Activated naive CD8-positive, alpha-beta T cell (primary cell): Measurements from ENCODE around the gene FGF4.

Source experiments
- H3K27ac Mint-ChIP-seq: one replicate; pipeline ENCODE4 v1.8.0; 2021; ENCODE audit warnings: mixed read lengths
- H3K27me3 Mint-ChIP-seq: one replicate; pipeline ENCODE4 v1.8.0; 2021; ENCODE audit warnings: mixed read lengths
- H3K36me3 Mint-ChIP-seq: one replicate; pipeline ENCODE4 v1.8.0; 2021; ENCODE audit warnings: mixed read lengths
- H3K4me1 Mint-ChIP-seq: one replicate; pipeline ENCODE4 v1.8.0; 2021; ENCODE audit warnings: low read depth, mixed read lengths
- H3K4me3 Mint-ChIP-seq: one replicate; pipeline ENCODE4 v1.8.0; 2021; ENCODE audit warnings: mild to moderate bottlenecking, mixed read lengths
- H3K9me3 Mint-ChIP-seq: one replicate; pipeline ENCODE4 v1.8.0; 2021; ENCODE audit warnings: low read depth, mixed read lengths

FGF4 gene

DNA sequence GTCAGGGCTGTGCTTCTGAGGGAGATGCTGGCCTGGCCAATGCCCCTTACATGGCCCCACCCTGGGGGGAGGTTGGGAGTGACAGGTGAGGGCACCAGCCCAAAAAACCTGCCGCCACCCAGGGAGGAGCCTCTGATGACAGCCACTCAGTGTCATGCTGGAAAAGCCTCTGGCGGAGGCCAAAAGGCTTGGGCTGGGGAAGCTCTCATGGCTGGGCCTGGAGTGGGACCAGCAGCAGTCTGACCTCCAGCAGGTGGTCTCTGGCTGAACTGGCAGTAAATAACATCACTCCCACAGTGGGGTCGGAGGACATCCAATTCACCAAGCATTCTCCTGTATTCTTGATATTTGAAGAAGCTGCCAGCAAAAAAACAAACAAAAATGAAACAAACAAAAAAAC, 24.0 kb upstream of the FGF4 start:
- no peaks in the 10 kb centered on the region for H3K36me3 Mint-ChIP-seq
- peaks cover 2% of the 10 kb centered on the region for H3K27me3 Mint-ChIP-seq
- no peak overlapping the region for H3K27ac Mint-ChIP-seq
- H3K4me1 Mint-ChIP-seq = no peaks in the 10 kb centered on the region
- no peaks in the 10 kb centered on the region for H3K9me3 Mint-ChIP-seq
- H3K4me3 Mint-ChIP-seq = no peak overlapping the region

DNA sequence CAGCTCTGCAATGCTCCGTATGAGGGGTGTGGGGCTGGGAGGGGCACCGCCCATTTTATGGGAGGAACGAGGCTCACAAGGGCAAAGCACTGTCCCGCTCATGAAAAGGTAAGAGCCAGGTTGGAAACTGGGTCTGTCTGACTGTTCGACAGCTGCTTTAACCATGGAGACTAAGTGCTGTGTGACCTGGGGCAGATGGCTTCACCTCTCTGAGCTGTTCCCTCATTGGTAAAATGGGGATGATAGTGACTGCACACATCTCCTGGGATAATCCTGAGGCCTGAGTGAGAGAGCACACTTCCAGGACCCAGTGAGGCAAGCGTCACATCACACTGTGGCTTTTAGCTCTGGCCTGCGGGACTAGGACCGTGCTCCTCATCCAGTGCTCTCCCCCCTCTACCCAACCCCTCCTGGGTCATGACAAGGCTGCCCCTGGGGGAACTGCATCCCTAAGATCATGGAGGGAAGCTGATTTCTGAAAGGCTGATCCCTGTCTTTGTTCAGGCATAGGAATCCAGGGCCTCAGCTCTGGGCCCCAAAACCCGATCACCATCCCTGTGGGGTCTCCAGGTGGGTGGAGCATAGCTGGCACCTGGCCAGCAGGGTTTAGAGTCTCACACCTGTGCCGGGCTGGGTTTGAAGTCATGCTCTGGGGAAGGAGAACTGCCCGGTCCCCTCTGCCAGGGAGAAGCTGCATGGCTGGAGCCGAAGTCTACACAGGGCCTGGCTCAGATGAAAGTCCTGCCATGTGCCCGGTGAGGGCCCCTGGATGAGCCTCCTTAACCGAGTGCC, 22.8 kb upstream of the FGF4 start:
- H3K4me1 Mint-ChIP-seq = no peaks in the 10 kb centered on the region
- H3K36me3 Mint-ChIP-seq = no peaks in the 10 kb centered on the region
- H3K27ac Mint-ChIP-seq = no peak overlapping the region
- H3K27me3 Mint-ChIP-seq = peaks cover 2% of the 10 kb centered on the region
- no peaks in the 10 kb centered on the region for H3K9me3 Mint-ChIP-seq
- H3K4me3 Mint-ChIP-seq = no peak overlapping the region

DNA sequence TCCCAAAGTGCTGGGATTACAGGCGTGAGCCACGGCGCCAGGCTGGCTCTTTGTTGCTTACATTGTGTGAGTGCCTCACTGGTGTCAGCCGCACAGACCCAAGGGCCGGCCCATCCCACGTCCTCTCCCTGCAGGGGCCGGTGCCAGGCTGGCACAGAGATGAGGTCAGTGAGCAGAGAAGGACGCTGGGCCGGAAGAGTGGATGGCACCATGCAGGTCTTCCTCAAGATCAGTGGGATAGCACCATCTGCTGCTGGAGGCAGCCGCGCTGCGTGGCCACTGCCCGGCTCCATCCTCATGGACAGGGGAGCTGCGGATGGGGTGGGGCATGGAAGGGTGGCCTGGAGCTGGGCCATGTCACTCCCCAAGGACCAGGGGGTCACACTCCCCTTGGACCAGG, 22.0 kb upstream of the FGF4 start:
- H3K27me3 Mint-ChIP-seq = no peaks in the 10 kb centered on the region
- H3K4me3 Mint-ChIP-seq = no peak overlapping the region
- no peaks in the 10 kb centered on the region for H3K9me3 Mint-ChIP-seq
- H3K36me3 Mint-ChIP-seq = no peaks in the 10 kb centered on the region
- no peaks in the 10 kb centered on the region for H3K4me1 Mint-ChIP-seq
- no peak overlapping the region for H3K27ac Mint-ChIP-seq

DNA sequence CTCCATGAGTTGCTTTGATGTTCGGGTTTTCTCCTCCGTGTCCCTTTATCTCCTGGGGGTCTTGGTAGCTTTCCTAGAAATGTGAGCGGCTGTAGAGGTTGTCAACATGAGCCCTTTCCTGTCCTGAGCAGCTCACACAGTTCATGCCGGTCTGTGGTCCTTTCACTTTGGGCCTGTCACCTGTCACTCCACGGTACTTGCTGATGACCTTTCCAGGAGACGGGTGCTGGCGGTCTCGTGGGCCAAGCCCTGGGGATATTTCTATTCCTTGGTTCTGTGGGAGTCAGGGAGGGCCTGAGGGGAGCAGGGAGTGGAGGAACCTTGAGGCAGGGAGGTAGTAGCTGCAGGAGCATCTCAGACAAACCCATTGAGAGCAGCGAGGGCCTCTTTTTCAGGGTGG, 20.9 kb upstream of the FGF4 start:
- H3K27me3 Mint-ChIP-seq = no peaks in the 10 kb centered on the region
- H3K4me1 Mint-ChIP-seq = no peaks in the 10 kb centered on the region
- H3K36me3 Mint-ChIP-seq = no peaks in the 10 kb centered on the region
- no peak overlapping the region for H3K4me3 Mint-ChIP-seq
- no peak overlapping the region for H3K27ac Mint-ChIP-seq
- no peaks in the 10 kb centered on the region for H3K9me3 Mint-ChIP-seq

DNA sequence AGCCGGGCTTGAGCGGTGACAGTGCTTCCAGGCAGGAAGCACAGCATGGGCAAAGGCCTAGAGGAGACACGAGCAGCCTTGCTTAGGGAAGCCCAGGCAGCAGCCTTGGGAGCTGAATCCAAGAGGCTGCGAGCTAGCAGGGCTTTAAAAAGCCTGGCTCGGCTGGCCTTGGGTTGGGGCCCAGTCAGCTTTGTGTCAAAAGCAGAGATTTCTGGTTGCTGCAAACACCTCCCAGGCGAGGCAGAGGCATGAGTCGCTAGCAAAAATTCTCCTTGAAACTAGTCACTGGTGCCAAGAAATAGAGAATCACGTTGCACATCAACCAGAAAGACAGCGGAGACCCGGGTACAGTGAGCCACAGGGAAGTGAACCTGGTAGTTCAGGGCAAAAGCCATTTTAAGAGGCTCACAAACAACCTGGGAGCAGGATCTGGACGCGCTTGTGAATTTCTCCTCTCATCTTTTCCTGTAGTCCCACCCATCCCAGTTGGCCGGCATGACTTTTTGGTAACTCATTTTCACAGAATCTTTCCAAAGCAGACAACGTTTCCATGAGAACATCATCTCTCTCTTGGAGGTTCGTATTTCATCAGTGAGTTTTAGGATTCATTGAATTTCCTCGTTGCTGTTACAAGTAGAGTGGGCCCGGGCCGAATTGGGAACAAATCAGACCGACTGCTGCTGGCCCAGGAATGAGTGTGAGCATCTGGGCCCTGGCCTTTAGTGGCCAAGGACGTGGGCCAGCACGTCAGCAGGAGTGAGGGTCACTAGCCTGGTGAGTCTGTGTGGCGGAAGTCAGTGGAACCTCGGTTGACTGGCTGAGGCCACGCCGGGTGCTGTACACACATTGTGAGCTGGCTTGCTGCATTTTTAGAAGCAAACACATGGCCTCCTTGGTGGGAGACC, 16.4 kb upstream of the FGF4 start:
- Mint-ChIP-seq H3K27ac (no peak overlapping the region), H3K27me3 (no peaks in the 10 kb centered on the region), H3K4me1 (no peaks in the 10 kb centered on the region), H3K4me3 (no peak overlapping the region), H3K36me3 (no peaks in the 10 kb centered on the region), H3K9me3 (no peaks in the 10 kb centered on the region)

DNA sequence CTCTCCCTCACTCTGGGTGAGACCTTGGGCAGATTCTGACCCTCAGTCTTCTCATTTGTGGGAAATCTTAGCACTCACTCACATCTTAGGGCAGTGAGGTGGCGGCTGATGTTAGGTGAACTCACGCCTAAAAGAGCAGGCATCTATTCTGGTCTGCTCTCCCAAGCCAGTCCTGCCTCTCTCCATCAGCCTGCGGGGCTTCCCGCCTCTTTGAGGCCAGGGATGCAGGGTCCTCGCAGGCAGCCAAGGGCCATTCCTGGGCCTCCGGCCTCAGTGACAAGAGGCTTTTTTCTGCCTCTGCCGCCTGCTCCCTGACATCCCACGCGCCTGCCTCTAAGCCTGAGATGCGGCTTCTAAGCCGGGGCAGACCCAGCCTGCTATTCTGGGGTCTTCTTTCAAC, 13.8 kb upstream of the FGF4 start:
- Mint-ChIP-seq H3K36me3 (no peaks in the 10 kb centered on the region), H3K27ac (no peak overlapping the region), H3K4me3 (no peak overlapping the region), H3K27me3 (no peaks in the 10 kb centered on the region), H3K9me3 (no peaks in the 10 kb centered on the region), H3K4me1 (no peaks in the 10 kb centered on the region)

DNA sequence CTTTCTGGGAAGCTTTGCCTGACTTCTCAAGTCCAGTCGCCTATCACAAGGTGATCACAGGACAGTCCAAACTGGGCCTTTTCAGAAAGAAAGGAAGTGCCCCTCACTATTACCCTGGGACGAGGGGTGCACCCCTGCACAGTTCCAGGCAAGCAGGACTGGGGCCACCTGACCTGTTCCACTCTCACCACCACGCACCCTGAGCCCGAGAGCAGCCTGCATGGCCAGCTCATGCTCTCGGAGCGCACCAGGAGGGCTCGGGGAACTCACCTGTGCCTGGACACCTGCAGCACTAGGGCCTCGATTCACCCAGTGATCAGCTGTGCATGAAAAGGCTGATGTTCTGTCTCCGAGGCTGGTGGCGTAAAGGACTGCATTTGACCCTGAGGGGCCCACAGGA, 12.8 kb upstream of the FGF4 start:
- no peaks in the 10 kb centered on the region for H3K9me3 Mint-ChIP-seq
- no peaks in the 10 kb centered on the region for H3K36me3 Mint-ChIP-seq
- H3K4me1 Mint-ChIP-seq = no peaks in the 10 kb centered on the region
- H3K27ac Mint-ChIP-seq = no peak overlapping the region
- H3K4me3 Mint-ChIP-seq = no peak overlapping the region
- peaks cover under 1% of the 10 kb centered on the region for H3K27me3 Mint-ChIP-seq

DNA sequence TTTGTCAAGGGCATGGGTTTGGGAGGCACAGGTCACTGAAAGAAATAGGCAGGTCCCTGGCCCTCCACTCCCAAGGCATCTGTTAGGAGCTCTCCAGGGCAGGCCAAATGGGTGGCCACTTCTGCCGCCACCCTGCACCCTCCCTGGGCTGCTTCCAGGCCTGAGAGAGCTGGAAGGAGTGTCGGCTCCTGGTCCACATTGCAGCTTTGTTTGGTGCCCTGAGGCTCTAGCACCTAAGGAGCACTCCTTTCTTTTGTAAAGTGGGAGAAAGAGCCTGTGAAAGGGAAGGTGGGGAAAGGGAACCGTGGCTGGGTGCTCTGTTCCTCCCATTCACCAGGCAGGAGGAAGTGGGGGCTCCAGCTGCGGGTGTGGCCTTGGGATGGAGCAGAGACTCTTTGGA, 12.3 kb upstream of the FGF4 start:
- Mint-ChIP-seq H3K4me1 (no peaks in the 10 kb centered on the region), H3K4me3 (no peak overlapping the region), H3K9me3 (no peaks in the 10 kb centered on the region), H3K27ac (no peak overlapping the region), H3K36me3 (no peaks in the 10 kb centered on the region), H3K27me3 (peaks cover 2% of the 10 kb centered on the region)

DNA sequence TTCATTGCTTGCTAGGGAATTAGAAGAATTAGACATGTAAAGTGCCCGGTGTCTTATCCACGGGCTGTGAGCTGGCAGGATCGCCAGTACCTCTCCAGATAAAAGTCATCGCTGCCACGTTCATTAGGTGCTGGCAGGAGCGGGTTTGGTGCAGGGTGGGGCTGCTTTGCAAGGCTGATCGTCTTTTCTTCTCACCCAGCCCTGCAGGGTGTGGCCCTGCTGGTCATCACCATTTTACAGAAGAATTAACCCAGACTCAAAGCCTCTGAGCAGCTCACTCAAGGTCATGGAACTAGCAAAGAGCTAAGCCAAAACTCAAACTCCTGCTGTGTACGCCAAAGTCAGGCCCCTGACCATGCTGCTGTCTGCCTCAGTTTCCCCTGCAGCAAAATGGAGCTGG, 6.1 kb upstream of the FGF4 start:
- H3K4me3 Mint-ChIP-seq = no peak overlapping the region
- no peaks in the 10 kb centered on the region for H3K36me3 Mint-ChIP-seq
- H3K9me3 Mint-ChIP-seq = no peaks in the 10 kb centered on the region
- H3K27ac Mint-ChIP-seq = no peak overlapping the region
- H3K27me3 Mint-ChIP-seq = peaks cover 7% of the 10 kb centered on the region
- H3K4me1 Mint-ChIP-seq = no peaks in the 10 kb centered on the region

DNA sequence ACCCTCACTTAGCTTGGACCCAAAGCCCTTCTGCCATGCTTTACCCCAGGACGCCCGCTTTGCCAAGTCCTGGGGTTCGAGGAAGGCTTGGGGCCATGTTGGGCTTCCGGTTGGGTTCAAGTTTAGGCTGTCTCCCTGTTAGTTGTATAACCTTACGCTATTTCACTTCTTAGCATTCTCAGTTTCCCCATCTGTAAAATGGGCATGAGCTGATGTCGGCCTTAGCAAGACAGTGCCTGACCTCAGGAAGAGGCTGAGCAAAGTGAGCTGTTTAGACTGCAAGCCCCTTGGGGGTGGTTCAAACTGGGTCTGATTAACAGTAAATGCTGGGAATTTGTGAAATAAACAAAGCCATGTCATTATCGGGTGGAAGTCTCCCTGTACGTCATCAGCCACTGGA, 3.2 kb upstream of the FGF4 start:
- no peaks in the 10 kb centered on the region for H3K4me1 Mint-ChIP-seq
- H3K9me3 Mint-ChIP-seq = no peaks in the 10 kb centered on the region
- H3K27ac Mint-ChIP-seq = no peak overlapping the region
- H3K4me3 Mint-ChIP-seq = no peak overlapping the region
- H3K27me3 Mint-ChIP-seq = peaks cover 7% of the 10 kb centered on the region
- H3K36me3 Mint-ChIP-seq = no peaks in the 10 kb centered on the region

DNA sequence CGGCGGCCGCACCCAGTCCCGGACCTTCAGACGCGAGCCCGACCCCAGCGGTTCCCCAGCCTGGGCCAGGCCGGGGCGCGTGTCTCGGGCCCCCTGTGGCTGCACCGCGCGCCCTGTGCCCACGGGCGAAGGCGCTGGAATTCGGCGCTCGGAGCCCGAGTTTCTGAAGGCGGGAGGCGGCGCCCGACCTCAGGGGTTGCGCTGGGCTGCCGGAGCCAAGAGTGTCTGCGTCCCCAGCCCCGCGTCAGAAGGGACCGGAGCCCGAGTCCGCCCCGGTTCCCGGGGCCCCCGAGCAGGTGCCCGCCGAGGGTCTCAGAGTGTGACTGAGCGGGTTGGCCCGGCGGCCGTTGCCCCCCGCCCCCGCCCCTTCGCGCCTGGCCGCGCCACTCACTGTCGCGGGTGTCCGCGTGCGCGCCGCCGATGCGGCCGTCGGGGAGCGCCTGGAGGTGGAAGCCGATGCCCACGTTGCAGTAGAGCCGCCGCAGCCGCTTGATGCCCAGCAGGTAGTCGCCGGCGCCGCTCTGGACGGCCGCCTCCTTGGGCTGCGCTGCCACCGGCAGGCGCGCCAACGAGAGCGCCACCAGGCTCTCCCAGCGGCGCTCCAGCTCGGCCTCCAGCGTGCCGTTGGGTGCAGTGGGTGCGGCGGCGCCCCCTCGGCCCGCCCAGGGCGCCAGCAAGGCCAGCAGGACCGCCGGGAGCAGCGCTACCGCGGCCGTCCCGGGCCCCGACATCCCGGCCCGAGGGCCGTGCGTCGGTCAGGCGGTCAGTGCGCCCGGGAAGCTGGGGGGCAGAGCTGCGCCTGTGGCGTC, 583 bp downstream of the FGF4 start:
- H3K36me3 Mint-ChIP-seq = no peaks in the 10 kb centered on the region
- no peaks in the 10 kb centered on the region for H3K9me3 Mint-ChIP-seq
- H3K4me3 Mint-ChIP-seq = no peak overlapping the region
- no peaks in the 10 kb centered on the region for H3K4me1 Mint-ChIP-seq
- H3K27ac Mint-ChIP-seq = no peak overlapping the region
- peaks cover 12% of the 10 kb centered on the region for H3K27me3 Mint-ChIP-seq

DNA sequence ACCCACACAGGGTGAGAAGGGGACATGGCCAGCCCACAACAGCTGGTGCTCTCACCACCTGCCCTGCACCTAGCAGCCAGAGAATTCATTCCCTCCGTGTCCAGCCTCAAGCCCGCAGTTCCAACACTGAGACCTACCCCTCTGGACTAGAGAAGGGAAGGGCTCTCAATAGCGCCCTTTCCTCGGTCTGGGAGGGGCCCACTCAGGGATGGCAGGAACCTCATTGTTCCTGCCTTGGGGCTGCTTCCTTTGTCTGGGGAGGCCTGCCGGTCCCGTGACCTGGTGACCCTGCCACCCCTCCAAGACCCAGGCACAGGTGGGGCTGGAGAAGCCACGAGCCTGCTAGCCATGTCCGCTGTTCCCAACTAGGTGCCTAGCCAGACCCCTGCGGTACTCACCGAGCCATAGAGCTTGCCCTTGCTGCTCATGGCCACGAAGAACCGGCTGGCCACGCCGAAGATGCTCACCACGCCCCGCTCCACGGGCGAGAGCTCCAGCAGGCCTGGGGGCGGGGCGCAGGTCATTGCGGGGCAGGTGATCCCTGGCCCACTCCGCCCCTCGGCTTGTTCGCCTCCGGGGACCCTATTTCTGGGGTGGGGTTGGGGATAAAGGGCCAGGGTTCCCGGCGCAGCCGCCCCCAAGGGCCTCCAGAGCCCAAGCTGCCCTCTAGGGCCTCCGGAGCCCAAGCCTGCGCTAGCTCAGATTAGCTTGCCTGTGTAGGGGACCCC, 1.4 kb downstream of the FGF4 start:
- no peaks in the 10 kb centered on the region for H3K36me3 Mint-ChIP-seq
- H3K9me3 Mint-ChIP-seq = no peaks in the 10 kb centered on the region
- no peak overlapping the region for H3K4me3 Mint-ChIP-seq
- H3K27ac Mint-ChIP-seq = no peak overlapping the region
- H3K4me1 Mint-ChIP-seq = no peaks in the 10 kb centered on the region
- H3K27me3 Mint-ChIP-seq = peaks cover 15% of the 10 kb centered on the region

DNA sequence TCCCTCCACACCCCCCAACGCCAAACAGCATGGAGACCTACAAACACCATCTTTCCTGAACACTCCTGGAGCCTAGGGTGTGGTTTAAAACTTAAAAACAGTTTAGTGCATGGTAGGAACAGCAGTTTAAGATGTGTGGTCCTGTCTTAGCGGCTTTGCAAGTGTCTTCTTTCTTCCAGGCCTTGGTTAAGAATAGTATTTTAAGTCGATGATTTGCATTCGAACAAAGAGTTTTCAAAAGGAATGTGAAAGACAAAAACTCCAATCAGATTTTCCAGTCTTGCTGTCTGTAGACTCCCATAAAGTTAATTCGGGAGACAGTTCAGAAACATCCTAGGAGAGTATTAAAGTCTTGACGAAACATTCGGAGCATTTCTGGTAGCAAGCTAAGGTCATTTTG, 3.7 kb downstream of the FGF4 start:
- Mint-ChIP-seq H3K4me3 (no peak overlapping the region), H3K27me3 (peaks cover 10% of the 10 kb centered on the region), H3K4me1 (no peaks in the 10 kb centered on the region), H3K36me3 (no peaks in the 10 kb centered on the region), H3K27ac (no peak overlapping the region), H3K9me3 (no peaks in the 10 kb centered on the region)

DNA sequence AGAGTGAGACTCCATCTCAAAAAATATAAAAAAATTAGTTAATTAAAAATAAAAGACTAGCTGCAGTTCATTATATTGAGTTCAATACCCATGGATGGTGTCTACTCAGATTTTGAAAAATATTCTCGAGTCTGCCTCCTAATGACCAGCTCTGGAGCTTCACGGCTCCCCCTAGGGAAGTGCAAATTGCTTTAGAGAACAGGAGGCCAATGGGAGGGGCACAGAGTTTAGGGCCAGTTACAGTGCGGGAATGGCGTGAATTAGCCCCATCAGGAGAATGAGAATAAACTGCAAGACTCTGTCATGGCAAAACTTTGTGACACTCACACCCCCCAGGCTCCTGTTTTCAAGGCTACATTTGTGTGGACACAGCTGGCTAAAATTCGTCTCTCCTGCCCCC, 4.6 kb downstream of the FGF4 start:
- H3K4me1 Mint-ChIP-seq = no peaks in the 10 kb centered on the region
- no peaks in the 10 kb centered on the region for H3K9me3 Mint-ChIP-seq
- peaks cover 10% of the 10 kb centered on the region for H3K27me3 Mint-ChIP-seq
- no peak overlapping the region for H3K27ac Mint-ChIP-seq
- H3K4me3 Mint-ChIP-seq = no peak overlapping the region
- no peaks in the 10 kb centered on the region for H3K36me3 Mint-ChIP-seq
